GM12878 (cell line): Measurements from ENCODE around the gene UNC50. TPM values are rescaled to one million over a fixed set of nuclear protein-coding genes. Genes with fewer than 3 reads are reported as not detected.

Source experiments
- ATAC-seq: fragments of 200-7000 bp; cut with Tn5 transposase; 3 replicates; pipeline ENCODE4 v1.9.1; 2020; ENCODE audit warnings: mild to moderate bottlenecking, moderate library complexity
- BruUV-seq: library from RNA; stranded (reverse); fragments of 400-500 nt; replicated peaks from 2 replicates; lab custom pipeline; 2021; lab: Mats Ljungman, UMichigan
- CTCF ChIA-PET: fragments of 300-600 bp; sonication (Branson Sonifier 250); formaldehyde crosslinking; extraction: SDS; loops from one replicate; lab custom pipeline; 2021; ENCODE audit warnings: inconsistent platforms; lab: Yijun Ruan, JAX
- POLR2A ChIA-PET: fragments of 350-600 bp; formaldehyde crosslinking; extraction: SDS; loops from one replicate; lab custom pipeline; 2021; ENCODE audit warnings: inconsistent platforms; lab: Charles Lee
- RAD21 ChIA-PET: fragments of 300-600 bp; sonication (Branson Sonifier 250); formaldehyde crosslinking; loops from one replicate; lab custom pipeline; 2023; ENCODE audit warnings: antibody characterized with exemption; ENCODE audit not compliant: unreplicated experiment; lab: Charles Lee
- SMC1A ChIA-PET: fragments of 300-600 bp; sonication (Branson Sonifier 250); formaldehyde crosslinking; loops from one replicate; lab custom pipeline; 2023; ENCODE audit not compliant: unreplicated experiment, uncharacterized antibody; lab: Charles Lee
- DNase-seq: peaks from one replicate; pipeline ENCODE4 v3.0.0-alpha.2; 2011; ENCODE audit warnings: low read depth, low spot score
- FAIRE-seq: peaks from 3 replicates; lab custom pipeline; 2011; peaks lifted over from hg19 to GRCh38; lab: Jason Lieb, UNC
- H2AFZ ChIP-seq: 2 replicates; pipeline ENCODE4 v1.6.0; 2011; ENCODE audit warnings: low read depth, low read length, control low read depth; ENCODE audit not compliant: control insufficient read depth
- H3K27ac ChIP-seq: 2 replicates; pipeline ENCODE4 v1.5.1; 2011; ENCODE audit warnings: control low read depth; ENCODE audit not compliant: control insufficient read depth, insufficient read depth
- H3K27me3 ChIP-seq, 2 experiments: replicated peaks in 1 of 2; 2 replicates each; pipeline versions ENCODE4 v1.6.0 to v1.6.1; 2011; ENCODE audit warnings: low read length in 1 of 2; ENCODE audit not compliant: control insufficient read depth in 2 of 2, insufficient read depth in 2 of 2
- H3K36me3 ChIP-seq, 2 experiments: 2 replicates each; pipeline ENCODE4 v1.5.1; 2011; ENCODE audit warnings: low read length in 1 of 2; ENCODE audit not compliant: control insufficient read depth in 2 of 2, insufficient read depth in 2 of 2
- H3K4me1 ChIP-seq: 2 replicates; pipeline ENCODE4 v1.6.1; 2011; ENCODE audit warnings: mild to moderate bottlenecking, low read length, moderate library complexity, mixed read lengths; ENCODE audit not compliant: control insufficient read depth, insufficient read depth
- H3K4me2 ChIP-seq: 2 replicates; pipeline ENCODE4 v1.6.0; 2011; ENCODE audit warnings: control low read depth; ENCODE audit not compliant: control insufficient read depth, insufficient read depth
- H3K4me3 ChIP-seq: fragments of 200-600 bp; sonication (generic); 2 replicates; pipeline ENCODE4 v1.5.1; 2016
- H3K79me2 ChIP-seq: 2 replicates; pipeline ENCODE4 v1.6.0; 2011; ENCODE audit warnings: low read length; ENCODE audit not compliant: control insufficient read depth, insufficient read depth
- H3K9ac ChIP-seq: 2 replicates; pipeline ENCODE4 v1.8.0; 2011; ENCODE audit warnings: low read length, control low read depth, mixed read lengths; ENCODE audit not compliant: control insufficient read depth, insufficient read depth
- H3K9me3 ChIP-seq: replicated peaks from 3 replicates; pipeline ENCODE4 v1.5.1; 2011; ENCODE audit warnings: mild to moderate bottlenecking, low read length; ENCODE audit not compliant: control insufficient read depth, insufficient read depth
- H4K20me1 ChIP-seq: 2 replicates; pipeline ENCODE4 v1.6.0; 2011; ENCODE audit not compliant: control insufficient read depth, insufficient read depth
- ASH2L ChIP-seq: fragments of 300-600, 200-600 bp; sonication (generic); IDR thresholded peaks from 2 replicates; pipeline ENCODE4 v1.6.1; 2017; ENCODE audit warnings: low read depth, mild to moderate bottlenecking, borderline replicate concordance
- ATF2 ChIP-seq: IDR thresholded peaks from 2 replicates; pipeline ENCODE4 v1.6.1; 2012; ENCODE audit warnings: low read length, inconsistent platforms
- EGR1 ChIP-seq, 2 experiments: IDR thresholded peaks; 1 replicate in 1 of 2; 2 replicates in 1 of 2; pipeline ENCODE4 v1.6.1; 2011 to 2012; ENCODE audit warnings: low read depth in 2 of 2, low read length in 2 of 2, borderline replicate concordance in 1 of 2, mild to moderate bottlenecking in 1 of 2, moderate library complexity in 1 of 2
- PRDM15 ChIP-seq: fragments of 450-650 bp; formaldehyde crosslinking; IDR thresholded peaks from 2 replicates; pipeline ENCODE4 v1.4.0; 2020; ENCODE audit warnings: mild to moderate bottlenecking, moderate library complexity
- RELA ChIP-seq: fragments of 450-650 bp; IDR thresholded peaks from 2 replicates; pipeline ENCODE4 v1.8.0; 2014; ENCODE audit warnings: borderline replicate concordance; ENCODE audit not compliant: partially characterized antibody
- USF1 ChIP-seq: IDR thresholded peaks from 2 replicates; pipeline ENCODE4 v1.6.1; 2011; ENCODE audit warnings: borderline replicate concordance, low read depth, mild to moderate bottlenecking, moderate library complexity, mixed read lengths, low read length; ENCODE audit not compliant: insufficient read depth; ENCODE audit errors: extremely low read length
- WGBS: methylation state at CpG from one replicate; pipeline ENCODE4 v1.1.6; 2016; ENCODE audit warnings: low lambda C conversion rate; ENCODE audit not compliant: insufficient replicate concordance, insufficient coverage; ENCODE audit errors: missing lambda C conversion rate; 5-methylcytosine and 5-hydroxymethylcytosine counted together
- in situ Hi-C: fragments of 300-500 bp; cut with MboI; formaldehyde crosslinking; loops from 9 replicates; pipeline ENCODE4 v1.14.3; 2018; ENCODE audit warnings: mixed read lengths
- intact Hi-C: fragments of 100-400 bp; cut with micrococcal nuclease; formaldehyde crosslinking; loops from one replicate; pipeline ENCODE4 v1.14.2; 2022; ENCODE audit not compliant: unreplicated experiment
- polyA plus RNA-seq, 11 experiments: library from polyadenylated mRNA; depleted of rRNA in 4 of 11; unstranded in 6 of 11; stranded (reverse) in 5 of 11; fragments of >200 nt; fragmentation: Nextera tagmentation in 4 of 11; fragmentation: Illumina TruSeq in 1 of 11; extraction: Ambion mirVana in 4 of 11; extraction: Trizol in 1 of 11; gene quantifications; 1 replicate in 1 of 11; 2 replicates in 10 of 11; pipeline versions ENCODE4 v1.2.1 to v1.2.3, GENCODE V29; 2011 to 2016; ENCODE audit warnings: inconsistent platforms in 2 of 11, missing spikeins in 2 of 11, low read depth in 1 of 11
- total RNA-seq, 4 experiments: library from RNA; depleted of rRNA in 3 of 4; stranded (reverse); fragments of >200 nt in 3 of 4; fragmentation: Illumina TruSeq in 1 of 4; extraction: Trizol in 1 of 4; gene quantifications; 2 replicates each; pipeline versions ENCODE4 v1.2.1 to v1.2.3, GENCODE V29; 2013 to 2021

Gene UNC50
- total and polyA plus RNA-seq, 10 of the 15 experiments (the other 5 are each of a cell fraction or from before 2014, with no cell fraction given): 25.5 to 76.3 (median 37.8) TPM

DNA sequence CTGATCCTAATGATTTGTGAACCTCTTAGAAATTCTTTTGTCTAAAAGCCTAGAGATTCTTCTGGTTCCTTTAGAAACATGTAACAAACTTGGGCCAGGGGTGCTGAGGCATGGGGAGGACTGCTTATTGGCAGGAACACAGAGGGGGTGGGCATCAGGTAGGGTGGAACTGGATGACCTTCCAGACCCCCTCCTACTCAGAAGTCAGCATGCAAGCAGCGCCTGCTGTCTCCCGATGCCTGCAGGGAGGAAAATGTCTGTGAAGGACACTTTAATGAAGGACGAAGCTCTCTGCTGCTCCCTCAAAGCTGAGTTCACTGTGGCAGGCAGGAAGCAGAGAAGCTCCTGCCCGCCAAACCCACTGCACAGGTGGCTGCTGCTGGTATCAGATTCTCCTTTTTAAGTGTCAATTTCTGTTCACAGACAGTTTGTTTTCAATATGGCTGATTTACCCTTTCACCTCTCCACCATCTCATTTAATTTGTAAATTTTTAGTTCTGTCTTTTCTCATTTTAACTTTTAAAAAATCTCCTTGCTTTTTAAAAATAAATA, 19.4 kb upstream of the UNC50 start:
- POLR2A ChIA-PET: no interaction called here
- no peak overlapping the region for H3K4me2 ChIP-seq
- TF ChIP-seq EGR1 (IDR thresholded peaks at IDR 0.05; ENCODE audit: borderline replicate concordance in 1 of 2, low read depth in 2 of 2, low read length in 2 of 2): no peak
- no peak for TF ChIP-seq ATF2
- ATAC-seq (no peak), DNase-seq (no peak), FAIRE-seq (no peak)
- RAD21 ChIA-PET: no interaction called here
- no peak overlapping the region for H2AFZ ChIP-seq
- CTCF ChIA-PET: interaction anchor here (1.0 kb wide), 1 partner anchor 20 kb away, joined by 3 read pairs; no protein-coding TSS in a partner anchor
- H3K9me3 ChIP-seq: peaks cover 4% of the 10 kb centered on the region; the same call in 2 of the 3 replicates
- H3K27me3 ChIP-seq: no peaks in the 10 kb centered on the region
- in situ Hi-C loops: no loop called here
- no peak overlapping the region for H3K9ac ChIP-seq
- 78% methylated on average over 4 of the region's 4 CpGs for WGBS
- H3K4me1 ChIP-seq: no peaks in the 10 kb centered on the region
- peaks cover 21 to 29% of the 10 kb centered on the region in 2 experiments for H3K36me3 ChIP-seq
- SMC1A ChIA-PET: no interaction called here
- H4K20me1 ChIP-seq: no peaks in the 10 kb centered on the region; the same call in 1 of the 2 replicates
- no peaks in the 10 kb centered on the region for H3K79me2 ChIP-seq
- H3K4me3 ChIP-seq: no peak overlapping the region
- intact Hi-C loops: loop anchor here (10.0 kb wide), 1 partner anchor 476 kb away; no protein-coding TSS in a partner anchor
- no TSS peak for BruUV-seq
- no peak overlapping the region for H3K27ac ChIP-seq

- DNase-seq (no peak), ATAC-seq (no peak), FAIRE-seq (no peak)
- Histone ChIP-seq H3K4me2 (no peak overlapping the region), H2AFZ (no peak overlapping the region), H3K79me2 (no peaks in the 10 kb centered on the region), H3K4me3 (no peak overlapping the region), H3K9me3 (peaks cover 5% of the 10 kb centered on the region; the same call in 2 of the 3 replicates), H3K27ac (no peak overlapping the region), H3K4me1 (no peaks in the 10 kb centered on the region), H3K27me3 (no peaks in the 10 kb centered on the region), H3K9ac (no peak overlapping the region), H3K36me3 (peaks cover 21 to 24% of the 10 kb centered on the region in 2 experiments), H4K20me1 (no peaks in the 10 kb centered on the region; the same call in 1 of the 2 replicates)
- SMC1A ChIA-PET: interaction anchor here (0.5 kb wide), 1 partner anchor 179 kb away, joined by 3 read pairs; no protein-coding TSS in a partner anchor
- no TSS peak for BruUV-seq
- RAD21 ChIA-PET: no interaction called here
- CTCF ChIA-PET: interaction anchor here (1.0 kb wide), 2 partner anchors 9 to 20 kb away, joined by 3 read pairs; no protein-coding TSS in a partner anchor
- in situ Hi-C loops (no loop called here), intact Hi-C loops (loop anchor here (10.0 kb wide), 1 partner anchor 475 kb away; no protein-coding TSS in a partner anchor)
- WGBS: 93% methylated on average over 4 of the region's 4 CpGs
- POLR2A ChIA-PET: no interaction called here
- TF ChIP-seq USF1 (no peak), RELA (no peak), PRDM15 (CRISPR knock-in tag) (no peak), ASH2L (no peak)
These were observed 18.9 kb upstream of the UNC50 start for GRCh38 chr2:98589489-98589888.
